B cell (primary cell): ENCODE results near the gene UHRF1. TPM values are rescaled to one million over a fixed set of nuclear protein-coding genes. Genes with fewer than 3 reads are reported as not detected.

ENCODE experiments used
- ATAC-seq: fragments of 200-7000 bp; cut with Tn5 transposase; one replicate; pipeline ENCODE4 v1.10.0; 2021; ENCODE audit warnings: low read depth, mild to moderate bottlenecking, moderate number of reproducible peaks, moderate library complexity
- CTCF ChIA-PET: fragments of 350-600 bp; sonication (Branson Sonifier 250); formaldehyde crosslinking; loops from one replicate; lab custom pipeline; 2021; ENCODE audit warnings: antibody characterized with exemption, inconsistent platforms; lab: Charles Lee
- POLR2A ChIA-PET: fragments of 350-600 bp; sonication (Branson Sonifier 250); formaldehyde crosslinking; loops from one replicate; lab custom pipeline; 2021; ENCODE audit warnings: antibody characterized with exemption; lab: Charles Lee
- DNase-seq: peaks from one replicate; pipeline ENCODE4 v3.0.0; 2013
- H2AFZ ChIP-seq: 2 replicates; pipeline ENCODE4 v1.6.1; 2012; ENCODE audit warnings: mild to moderate bottlenecking, low read depth, low read length; ENCODE audit not compliant: insufficient read depth, poor library complexity, severe bottlenecking
- H3K27ac ChIP-seq, 2 donors: 1 replicate in 1 of 2; 2 replicates in 1 of 2; pipeline ENCODE4 v1.5.1; 2012 to 2013; ENCODE audit warnings: low read length in 2 of 2, mild to moderate bottlenecking in 2 of 2, moderate library complexity in 1 of 2
- H3K27me3 ChIP-seq, 4 experiments: fragments of 200-600 bp in 1 of 4; sonication (generic) in 1 of 4; replicated peaks in 1 of 4; 1 replicate in 2 of 4; 2 replicates in 2 of 4; pipeline versions ENCODE4 v1.6.1 to v1.7.0; 2013 to 2016; ENCODE audit warnings: low read length in 3 of 4, mild to moderate bottlenecking in 2 of 4, mixed read lengths in 1 of 4, moderate library complexity in 1 of 4; ENCODE audit not compliant: insufficient read depth in 4 of 4, control insufficient read depth in 3 of 4; ENCODE audit errors: control extremely low read depth in 1 of 4
- H3K36me3 ChIP-seq, 2 experiments: replicated peaks in 1 of 2; 1 replicate in 1 of 2; 2 replicates in 1 of 2; pipeline versions ENCODE4 v1.6.1 to v1.7.1; 2013; ENCODE audit warnings: low read length in 1 of 2; ENCODE audit not compliant: insufficient read depth in 2 of 2, control insufficient read depth in 1 of 2; ENCODE audit errors: control extremely low read depth in 1 of 2, extremely low read depth in 1 of 2
- H3K4me1 ChIP-seq, 2 donors: fragments of 200-600 bp in 1 of 2; sonication (generic) in 1 of 2; 1 replicate in 1 of 2; 2 replicates in 1 of 2; pipeline versions ENCODE4 v1.5.1 to v1.6.1; 2013 to 2017; ENCODE audit warnings: low read length in 2 of 2; ENCODE audit not compliant: control insufficient read depth in 2 of 2, insufficient read depth in 2 of 2
- H3K4me2 ChIP-seq: replicated peaks from 2 replicates; pipeline ENCODE3; 2012; ENCODE audit warnings: mild to moderate bottlenecking, low read depth, low read length; ENCODE audit not compliant: poor library complexity, severe bottlenecking
- H3K4me3 ChIP-seq, 5 experiments: fragments of 200-600 bp in 1 of 5; sonication (generic) in 1 of 5; 1 replicate in 3 of 5; 2 replicates in 2 of 5; pipeline versions ENCODE4 v1.5.1 to v1.7.0; 2011 to 2016; ENCODE audit warnings: low read length in 4 of 5, mild to moderate bottlenecking in 4 of 5, low read depth in 2 of 5, control low read depth in 1 of 5, moderate library complexity in 1 of 5; ENCODE audit not compliant: insufficient read depth in 1 of 5; ENCODE audit errors: control extremely low read depth in 1 of 5, extremely low read depth in 1 of 5
- H3K79me2 ChIP-seq: fragments of 200-600 bp; sonication (generic); one replicate; pipeline ENCODE4 v1.6.0; 2016; ENCODE audit warnings: low read length; ENCODE audit not compliant: control insufficient read depth, insufficient read depth
- H3K9ac ChIP-seq: fragments of 200-600 bp; sonication (generic); 2 replicates; pipeline ENCODE4 v1.6.1; 2017; ENCODE audit warnings: mild to moderate bottlenecking, low read length, moderate library complexity
- H3K9me3 ChIP-seq, 3 donors: one replicate each; pipeline versions ENCODE4 v1.6.1 to v1.7.1; 2013; ENCODE audit warnings: low read length in 2 of 3; ENCODE audit not compliant: control insufficient read depth in 2 of 3, insufficient read depth in 1 of 3; ENCODE audit errors: control extremely low read depth in 1 of 3
- H4K20me1 ChIP-seq: 2 replicates; pipeline ENCODE4 v1.6.0; 2012; ENCODE audit warnings: mild to moderate bottlenecking, low read length; ENCODE audit not compliant: insufficient read depth, control insufficient read depth, poor library complexity, severe bottlenecking
- H3K27ac Mint-ChIP-seq: one replicate; pipeline ENCODE4 v1.8.0; 2021; ENCODE audit warnings: mixed read lengths
- H3K27me3 Mint-ChIP-seq: one replicate; pipeline ENCODE4 v1.8.0; 2021; ENCODE audit warnings: mixed read lengths
- H3K4me1 Mint-ChIP-seq: one replicate; pipeline ENCODE4 v1.8.0; 2021; ENCODE audit warnings: mixed read lengths
- H3K4me3 Mint-ChIP-seq: one replicate; pipeline ENCODE4 v1.8.0; 2021; ENCODE audit warnings: mixed read lengths
- H3K9me3 Mint-ChIP-seq: one replicate; pipeline ENCODE4 v1.8.0; 2022; ENCODE audit warnings: mixed read lengths; ENCODE audit not compliant: insufficient read depth
- CTCF ChIP-seq: fragments of 200-600 bp; IDR thresholded peaks from one replicate; pipeline ENCODE4 v1.8.0; 2022; ENCODE audit warnings: antibody characterized with exemption, mild to moderate bottlenecking
- EZH2 ChIP-seq: IDR thresholded peaks from 2 replicates; pipeline ENCODE4 v1.6.1; 2012; ENCODE audit warnings: borderline replicate concordance, low read depth, mild to moderate bottlenecking, moderate library complexity, low read length; ENCODE audit not compliant: insufficient read depth, poor library complexity, severe bottlenecking
- WGBS: methylation state at CpG from one replicate; pipeline ENCODE4 v1.1.5; 2013; ENCODE audit warnings: missing lambda C conversion rate; ENCODE audit not compliant: insufficient coverage; 5-methylcytosine and 5-hydroxymethylcytosine counted together
- intact Hi-C: fragments of 100-400 bp; cut with micrococcal nuclease; formaldehyde crosslinking; loops from one replicate; pipeline ENCODE4 v1.10.0; 2022
- polyA plus RNA-seq: library from polyadenylated mRNA; depleted of rRNA; stranded (reverse); fragments of >200 nt; gene quantifications from 2 replicates; pipeline ENCODE4 v1.2.3, GENCODE V29; 2012
- total RNA-seq, 2 donors: library from RNA; stranded (reverse); fragments of 120-200 nt in 1 of 2; gene quantifications; 1 replicate in 1 of 2; 2 replicates in 1 of 2; pipeline versions ENCODE4 v1.2.3 to v1.2.4, GENCODE V29; 2013 to 2022

The UHRF1 gene
- total and polyA plus RNA-seq, 2 donors (not counting 1 experiment from before 2014, with no cell fraction given): 0.32 to 0.55 TPM

GRCh38 chr19:4979211-4979807 lies 70.0 kb downstream of the UHRF1 start:
- Histone ChIP-seq H3K36me3 (peaks cover 0 to 3% of the 10 kb centered on the region in 2 experiments), H3K4me2 (peak overlapping the region; percentile 8), H3K9me3 (no peaks in the 10 kb centered on the region), H2AFZ (no peak overlapping the region), H3K27me3 (no peaks in the 10 kb centered on the region), H3K27ac (no peak overlapping the region), H3K9ac (no peak overlapping the region), H3K4me1 (peaks cover 34 to 45% of the 10 kb centered on the region in 2 donors), H4K20me1 (peaks cover 91% of the 10 kb centered on the region), H3K79me2 (peaks cover 94% of the 10 kb centered on the region), H3K4me3 (no peak overlapping the region)
- Mint-ChIP-seq H3K9me3 (no peaks in the 10 kb centered on the region), H3K4me1 (peaks cover 59% of the 10 kb centered on the region), H3K4me3 (peak overlapping the region; percentile 49), H3K27ac (peak overlapping the region; percentile 68), H3K27me3 (no peaks in the 10 kb centered on the region)
- 79% methylated on average over 7 of the region's 8 CpGs for WGBS
- ChIA-PET POLR2A (no interaction called here), CTCF (interaction anchor here (1.2 kb wide), 2 partner anchors 23 to 52 kb away, joined by 3 to 5 read pairs; no protein-coding TSS in a partner anchor)
- TF ChIP-seq CTCF: no peak
- TF ChIP-seq EZH2: no peak
- ATAC-seq (no peak), DNase-seq (no peak)
- intact Hi-C loops: loop anchor here (10.0 kb wide), 1 partner anchor 995 kb away; the partner anchor contains the start of gene RANBP3

- peaks cover 0 to 3% of the 10 kb centered on the region in 2 experiments for H3K36me3 ChIP-seq
- peaks cover 92% of the 10 kb centered on the region for H4K20me1 ChIP-seq
- POLR2A ChIA-PET: interaction anchor here (0.6 to 0.7 kb wide), 2 partner anchors 93 to 120 kb away, joined by 4 to 6 read pairs; no protein-coding TSS in a partner anchor
- CTCF ChIA-PET: interaction anchor here (1.2 kb wide), 2 partner anchors 22 to 51 kb away, joined by 3 to 5 read pairs; no protein-coding TSS in a partner anchor
- no peak overlapping the region for H3K4me3 ChIP-seq
- no peak overlapping the region for H3K9ac ChIP-seq
- WGBS: 71% methylated on average over 1 of the region's 3 CpGs
- Mint-ChIP-seq H3K9me3 (no peaks in the 10 kb centered on the region), H3K4me3 (no peak overlapping the region), H3K4me1 (peaks cover 55% of the 10 kb centered on the region), H3K27ac (no peak overlapping the region), H3K27me3 (no peaks in the 10 kb centered on the region)
- DNase-seq (no peak), ATAC-seq (no peak)
- TF ChIP-seq EZH2 (no peak), CTCF (no peak)
- no peak overlapping the region for H3K4me2 ChIP-seq
- H2AFZ ChIP-seq: no peak overlapping the region
- intact Hi-C loops: loop anchor here (5.0 kb wide), 1 partner anchor 53 kb away; no protein-coding TSS in a partner anchor
- peaks cover 94% of the 10 kb centered on the region for H3K79me2 ChIP-seq
- H3K4me1 ChIP-seq: peaks cover 34 to 45% of the 10 kb centered on the region in 2 donors
- no peak overlapping the region for H3K27ac ChIP-seq
- no peaks in the 10 kb centered on the region for H3K9me3 ChIP-seq
- no peaks in the 10 kb centered on the region for H3K27me3 ChIP-seq
Observed at GRCh38 chr19:4980067-4980466, 70.8 kb downstream of the UHRF1 start.
